SU-DHL-6 (cell line): ENCODE results near the gene RNF214.
"Not testable (repeated sequence)": the region's sequence is repeated elsewhere in the genome, so short reads cannot be mapped to it uniquely, and the experiment has no call there.

Source experiments
- H2AFZ ChIP-seq: fragments of 200-600 bp; sonication (generic); 2 replicates; pipeline ENCODE4 v1.6.1; 2014; ENCODE audit warnings: low read depth, mild to moderate bottlenecking, moderate library complexity, mixed read lengths, antibody characterized with exemption, low read length; ENCODE audit not compliant: severe bottlenecking
- H3F3A ChIP-seq: fragments of 200-600 bp; shearing (Covaris generic); 2 replicates; pipeline ENCODE4 v1.6.0; 2016; ENCODE audit warnings: antibody characterized with exemption, mild to moderate bottlenecking; ENCODE audit not compliant: insufficient read depth
- H3K27ac ChIP-seq: fragments of 200-600 bp; sonication (generic); 2 replicates; pipeline ENCODE4 v1.5.1; 2016; ENCODE audit warnings: low read depth, mild to moderate bottlenecking, low read length, moderate library complexity, mixed read lengths
- H3K27me3 ChIP-seq: fragments of 200-600 bp; sonication (generic), shearing (Covaris generic); 2 replicates; pipeline ENCODE4 v1.6.0; 2014; ENCODE audit warnings: mild to moderate bottlenecking, low read length
- H3K36me3 ChIP-seq: fragments of 200-600 bp; sonication (generic); 2 replicates; pipeline ENCODE4 v1.6.1; 2014; ENCODE audit warnings: mild to moderate bottlenecking, low read length, mixed read lengths
- H3K4me2 ChIP-seq: fragments of 300-600, 200-600 bp; shearing (Covaris generic), sonication (generic); 2 replicates; pipeline ENCODE4 v1.6.0; 2014; ENCODE audit warnings: low read length, low read depth, mild to moderate bottlenecking; ENCODE audit not compliant: poor library complexity, severe bottlenecking
- H3K4me3 ChIP-seq: fragments of 200-600 bp; sonication (generic); 2 replicates; pipeline ENCODE4 v1.5.1; 2014; ENCODE audit warnings: antibody characterized with exemption, low read length, mild to moderate bottlenecking, mixed read lengths; ENCODE audit not compliant: insufficient read depth, poor library complexity, severe bottlenecking
- H3K79me2 ChIP-seq: fragments of 200-600 bp; sonication (generic); 2 replicates; pipeline ENCODE4 v1.6.1; 2014; ENCODE audit warnings: mild to moderate bottlenecking, low read length, moderate library complexity; ENCODE audit not compliant: insufficient read depth
- H3K9ac ChIP-seq: fragments of 200-600 bp; sonication (generic); 2 replicates; pipeline ENCODE4 v1.7.0; 2014; ENCODE audit warnings: mild to moderate bottlenecking, low read length
- H3K9me2 ChIP-seq: fragments of 200-600 bp; sonication (generic); replicated peaks from 2 replicates; pipeline ENCODE4 v1.6.1; 2014; ENCODE audit warnings: low read length; ENCODE audit not compliant: insufficient read depth
- H3K9me3 ChIP-seq: fragments of 200-600 bp; sonication (generic); 2 replicates; pipeline ENCODE4 v1.6.1; 2014; ENCODE audit warnings: low read length, mixed read lengths; ENCODE audit not compliant: insufficient read depth
- H4K20me1 ChIP-seq: fragments of 200-600 bp; sonication (generic); 2 replicates; pipeline ENCODE4 v1.6.1; 2014; ENCODE audit warnings: low read depth, mild to moderate bottlenecking, antibody characterized with exemption, low read length, moderate library complexity, mixed read lengths
- EZH2phosphoT487 ChIP-seq: fragments of 200-600 bp; sonication (generic), shearing (Covaris generic); conservative IDR thresholded peaks from 2 replicates; pipeline ENCODE4 v1.6.1; 2018; ENCODE audit warnings: mild to moderate bottlenecking, antibody characterized with exemption, low read length, moderate library complexity, mixed read lengths
- TF ChIP-seq, protein P1 (sequence below): fragments of 200-600 bp; sonication (generic); IDR thresholded peaks from one replicate; pipeline ENCODE4 v1.5.1; 2017; ENCODE audit warnings: antibody characterized with exemption, mild to moderate bottlenecking, low read length, moderate library complexity; ENCODE audit not compliant: insufficient read depth, poor library complexity, severe bottlenecking

RNF214 gene

DNA sequence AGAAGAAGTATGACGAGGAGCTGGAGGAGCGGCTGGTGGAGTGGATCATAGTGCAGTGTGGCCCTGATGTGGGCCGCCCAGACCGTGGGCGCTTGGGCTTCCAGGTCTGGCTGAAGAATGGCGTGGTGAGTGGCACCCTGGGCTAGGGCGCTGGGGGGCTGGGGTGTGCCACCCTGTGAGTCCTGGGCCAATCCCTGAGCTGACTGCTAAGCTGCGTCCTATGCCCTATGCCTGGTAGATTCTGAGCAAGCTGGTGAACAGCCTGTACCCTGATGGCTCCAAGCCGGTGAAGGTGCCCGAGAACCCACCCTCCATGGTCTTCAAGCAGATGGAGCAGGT lies 29.4 kb upstream of the RNF214 start:
- Histone ChIP-seq H4K20me1 (no peaks in the 10 kb centered on the region), H3K9ac (no peak overlapping the region), H3K4me2 (no peak overlapping the region), H3K79me2 (no peaks in the 10 kb centered on the region), H3K4me3 (no peak overlapping the region), H3K27ac (no peak overlapping the region), H3K27me3 (no peaks in the 10 kb centered on the region), H3K9me2 (no peaks in the 10 kb centered on the region), H3F3A (no peaks in the 10 kb centered on the region), H2AFZ (no peak overlapping the region), H3K9me3 (no peaks in the 10 kb centered on the region), H3K36me3 (no peaks in the 10 kb centered on the region)
- TF ChIP-seq, protein P1, sequence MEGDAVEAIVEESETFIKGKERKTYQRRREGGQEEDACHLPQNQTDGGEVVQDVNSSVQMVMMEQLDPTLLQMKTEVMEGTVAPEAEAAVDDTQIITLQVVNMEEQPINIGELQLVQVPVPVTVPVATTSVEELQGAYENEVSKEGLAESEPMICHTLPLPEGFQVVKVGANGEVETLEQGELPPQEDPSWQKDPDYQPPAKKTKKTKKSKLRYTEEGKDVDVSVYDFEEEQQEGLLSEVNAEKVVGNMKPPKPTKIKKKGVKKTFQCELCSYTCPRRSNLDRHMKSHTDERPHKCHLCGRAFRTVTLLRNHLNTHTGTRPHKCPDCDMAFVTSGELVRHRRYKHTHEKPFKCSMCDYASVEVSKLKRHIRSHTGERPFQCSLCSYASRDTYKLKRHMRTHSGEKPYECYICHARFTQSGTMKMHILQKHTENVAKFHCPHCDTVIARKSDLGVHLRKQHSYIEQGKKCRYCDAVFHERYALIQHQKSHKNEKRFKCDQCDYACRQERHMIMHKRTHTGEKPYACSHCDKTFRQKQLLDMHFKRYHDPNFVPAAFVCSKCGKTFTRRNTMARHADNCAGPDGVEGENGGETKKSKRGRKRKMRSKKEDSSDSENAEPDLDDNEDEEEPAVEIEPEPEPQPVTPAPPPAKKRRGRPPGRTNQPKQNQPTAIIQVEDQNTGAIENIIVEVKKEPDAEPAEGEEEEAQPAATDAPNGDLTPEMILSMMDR, result no peak
- TF ChIP-seq EZH2phosphoT487, result no peak

DNA sequence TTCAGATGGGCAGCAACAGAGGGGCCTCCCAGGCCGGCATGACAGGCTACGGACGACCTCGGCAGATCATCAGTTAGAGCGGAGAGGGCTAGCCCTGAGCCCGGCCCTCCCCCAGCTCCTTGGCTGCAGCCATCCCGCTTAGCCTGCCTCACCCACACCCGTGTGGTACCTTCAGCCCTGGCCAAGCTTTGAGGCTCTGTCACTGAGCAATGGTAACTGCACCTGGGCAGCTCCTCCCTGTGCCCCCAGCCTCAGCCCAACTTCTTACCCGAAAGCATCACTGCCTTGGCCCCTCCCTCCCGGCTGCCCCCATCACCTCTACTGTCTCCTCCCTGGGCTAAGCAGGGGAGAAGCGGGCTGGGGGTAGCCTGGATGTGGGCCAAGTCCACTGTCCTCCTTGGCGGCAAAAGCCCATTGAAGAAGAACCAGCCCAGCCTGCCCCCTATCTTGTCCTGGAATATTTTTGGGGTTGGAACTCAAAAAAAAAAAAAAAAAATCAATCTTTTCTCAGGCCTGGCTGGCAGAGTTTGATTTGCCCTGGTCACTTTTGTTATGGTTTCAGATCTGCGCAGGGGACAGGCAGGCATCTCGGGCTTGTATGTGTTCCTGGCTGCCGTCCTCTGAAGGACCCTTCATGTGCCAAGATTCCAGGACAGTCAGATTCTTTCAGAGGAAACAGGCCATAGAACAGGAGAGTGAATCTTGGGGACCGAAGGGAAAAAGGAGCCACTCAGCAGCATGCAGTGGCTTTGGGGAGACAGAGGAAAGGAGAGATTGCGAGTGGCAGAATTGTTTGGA lies 28.0 kb upstream of the RNF214 start:
- Histone ChIP-seq H3K27me3 (no peaks in the 10 kb centered on the region), H2AFZ (no peak overlapping the region), H3K4me3 (no peak overlapping the region), H3K79me2 (no peaks in the 10 kb centered on the region), H4K20me1 (no peaks in the 10 kb centered on the region), H3F3A (no peaks in the 10 kb centered on the region), H3K9ac (no peak overlapping the region), H3K4me2 (no peak overlapping the region), H3K27ac (no peak overlapping the region), H3K36me3 (no peaks in the 10 kb centered on the region), H3K9me3 (no peaks in the 10 kb centered on the region), H3K9me2 (no peaks in the 10 kb centered on the region)
- TF ChIP-seq EZH2phosphoT487, result no peak
- TF ChIP-seq, protein P1, result no peak

DNA sequence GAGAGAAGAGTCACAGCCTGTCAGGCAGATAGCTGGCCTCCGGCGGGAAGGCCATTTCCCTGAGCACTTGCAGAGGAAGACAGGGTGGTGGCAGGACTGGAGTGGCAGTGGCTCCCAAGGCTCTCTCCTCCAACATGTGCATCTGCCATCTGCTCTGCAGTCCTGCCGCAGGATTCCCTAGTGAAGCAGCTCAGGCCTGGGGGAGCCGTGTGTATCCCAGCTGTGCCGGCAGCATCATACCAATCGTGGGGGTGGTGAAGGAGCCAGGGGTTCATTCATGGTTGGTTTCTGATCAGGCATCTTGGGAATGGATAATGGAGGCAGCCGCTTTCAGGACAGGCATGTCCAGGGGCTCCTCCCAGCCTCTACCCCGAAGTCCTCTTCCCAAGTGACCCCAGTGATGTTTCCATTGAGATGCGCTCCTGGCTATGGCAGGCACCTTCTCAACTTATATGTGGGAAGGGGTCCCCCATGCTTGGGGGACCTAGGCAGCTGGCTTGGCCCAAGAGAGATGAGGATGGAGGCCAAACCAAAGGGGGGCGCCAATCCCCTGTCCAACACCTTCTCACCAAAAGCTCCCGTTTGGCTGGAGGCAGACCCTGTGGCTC lies 27.2 kb upstream of the RNF214 start:
- Histone ChIP-seq H4K20me1 (no peaks in the 10 kb centered on the region), H3K79me2 (no peaks in the 10 kb centered on the region), H3K9me3 (no peaks in the 10 kb centered on the region), H3K27me3 (no peaks in the 10 kb centered on the region), H3K4me2 (no peak overlapping the region), H3K9me2 (no peaks in the 10 kb centered on the region), H3F3A (no peaks in the 10 kb centered on the region), H3K4me3 (no peak overlapping the region), H3K36me3 (no peaks in the 10 kb centered on the region), H2AFZ (no peak overlapping the region), H3K27ac (no peak overlapping the region), H3K9ac (no peak overlapping the region)
- TF ChIP-seq, protein P1, result no peak
- TF ChIP-seq EZH2phosphoT487, result no peak

DNA sequence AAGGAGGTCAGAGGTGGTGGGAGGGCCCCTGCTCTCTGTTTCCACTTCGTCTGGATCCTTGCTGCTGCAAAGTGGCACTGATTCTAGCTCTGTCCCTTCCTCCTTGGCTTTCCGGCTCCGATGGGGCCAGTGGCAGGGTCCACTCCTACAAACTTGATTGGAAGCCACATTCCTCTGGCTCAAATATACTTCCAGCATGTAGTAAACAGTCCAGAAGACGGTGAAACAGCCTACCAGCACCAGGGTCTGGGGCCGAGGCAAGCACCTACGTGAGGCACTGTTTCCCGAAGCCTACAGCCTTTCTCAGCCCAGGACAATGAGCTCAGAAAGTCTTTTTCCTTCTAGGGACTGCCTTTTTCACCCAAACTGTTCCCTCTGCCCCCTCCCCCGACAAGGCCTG lies 26.4 kb upstream of the RNF214 start:
- not testable (repeated sequence) for H4K20me1 ChIP-seq, H3K9me2 ChIP-seq, H3K4me3 ChIP-seq, H3K9me3 ChIP-seq, H3F3A ChIP-seq, H3K4me2 ChIP-seq, H2AFZ ChIP-seq, H3K79me2 ChIP-seq, H3K27ac ChIP-seq, H3K36me3 ChIP-seq, H3K9ac ChIP-seq, H3K27me3 ChIP-seq

DNA sequence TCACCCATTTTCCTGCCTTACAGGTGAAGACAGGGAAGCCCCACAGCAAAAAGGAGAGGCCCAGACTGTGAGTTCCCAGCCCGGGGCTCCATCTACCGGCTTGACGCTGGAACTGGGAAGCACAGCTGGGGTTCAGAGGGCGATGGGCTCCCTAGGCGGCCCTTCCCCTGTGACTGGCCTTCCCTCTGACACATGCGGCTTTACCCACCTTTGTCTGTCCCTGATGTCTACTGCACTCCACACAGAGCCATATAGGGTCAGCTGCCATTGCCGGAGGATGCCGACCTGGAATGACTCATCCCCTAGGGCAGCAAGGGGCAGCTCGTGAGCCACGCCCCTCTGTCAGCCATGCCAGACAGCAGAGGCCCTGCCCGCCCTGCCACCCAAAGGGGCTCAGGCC lies 25.6 kb upstream of the RNF214 start:
- not testable (repeated sequence) for H3F3A ChIP-seq, H3K27ac ChIP-seq, H3K9me3 ChIP-seq, H3K4me2 ChIP-seq, H3K9me2 ChIP-seq, H3K36me3 ChIP-seq, H4K20me1 ChIP-seq, H2AFZ ChIP-seq, H3K27me3 ChIP-seq, H3K9ac ChIP-seq, H3K4me3 ChIP-seq, H3K79me2 ChIP-seq
